H1 (cell line): ENCODE results near the gene DKC1. TPM values are rescaled to one million over a fixed set of nuclear protein-coding genes. Genes with fewer than 3 reads are reported as not detected.

Source experiments
- GABPA ChIP-seq: IDR thresholded peaks from 2 replicates; pipeline ENCODE4 v1.6.1; 2011; ENCODE audit warnings: mild to moderate bottlenecking, low read length, moderate library complexity, borderline replicate concordance; ENCODE audit not compliant: insufficient read depth
- polyA plus RNA-seq, 7 experiments: library from polyadenylated mRNA; depleted of rRNA in 3 of 7; stranded (reverse) in 5 of 7; unstranded in 2 of 7; fragments of >200 nt in 5 of 7; fragments of 200-250 nt in 2 of 7; gene quantifications; 1 replicate in 5 of 7; 2 replicates in 1 of 7; 4 replicates in 1 of 7; pipeline versions ENCODE4 v1.2.1 to v1.2.3, GENCODE V29; 2011 to 2013; ENCODE audit warnings: missing spikeins in 2 of 7, mixed read lengths in 2 of 7
- total RNA-seq: library from RNA; stranded (reverse); fragmentation: NEBNext Ultra II Directional; extraction: Animal tissue kit (Norgen Biotek cat#: 25700); gene quantifications from 2 replicates; pipeline ENCODE4 v1.2.1, GENCODE V29; 2021
- TF ChIP-seq, protein P1 (sequence below): IDR thresholded peaks from 2 replicates; pipeline ENCODE4 v1.6.1; 2012; ENCODE audit warnings: low read length, inconsistent platforms
- TF ChIP-seq, protein P2 (sequence below): IDR thresholded peaks from 2 replicates; pipeline ENCODE4 v1.6.1; 2011; ENCODE audit warnings: low read depth, mild to moderate bottlenecking, low read length; ENCODE audit not compliant: insufficient read depth

DKC1 gene
- total and polyA plus RNA-seq, 2 of the 8 experiments (the other 6 are each of a cell fraction or from before 2014, with no cell fraction given) = 65.6 to 143 TPM

DNA sequence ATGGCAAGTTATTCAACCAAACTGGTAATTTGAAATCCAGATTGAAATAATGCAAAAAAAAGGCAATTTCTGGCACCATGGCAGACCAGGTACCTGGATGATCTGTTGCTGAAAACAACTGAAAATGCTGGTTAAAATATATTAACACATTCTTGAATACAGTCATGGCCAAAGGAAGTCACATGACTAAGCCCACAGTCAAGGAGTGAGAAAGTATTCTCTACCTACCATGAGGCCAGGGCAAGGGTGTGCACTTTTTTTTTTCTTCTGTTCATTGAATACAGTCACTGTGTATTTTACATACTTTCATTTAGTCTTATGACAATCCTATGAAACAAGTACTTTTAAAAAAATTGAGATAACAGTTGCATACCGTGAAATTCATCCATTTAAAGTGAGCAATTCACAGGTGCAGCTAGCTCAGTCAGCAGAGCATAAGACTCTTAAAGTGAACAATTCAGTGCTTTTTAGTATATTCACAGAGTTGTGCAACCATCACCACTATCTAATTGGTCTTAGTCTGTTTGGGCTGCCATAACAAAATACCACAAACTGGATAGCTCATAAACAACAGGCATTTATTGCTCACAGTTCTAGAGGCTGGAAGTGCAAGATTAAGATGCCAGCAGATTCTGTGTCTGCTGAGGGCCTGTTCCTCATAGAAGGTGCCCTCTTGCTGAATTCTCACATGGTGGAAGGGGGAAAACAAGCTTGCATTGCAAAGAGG, 47.4 kb downstream of the DKC1 start (continued):
- no peak for TF ChIP-seq GABPA
- TF ChIP-seq, protein P1, sequence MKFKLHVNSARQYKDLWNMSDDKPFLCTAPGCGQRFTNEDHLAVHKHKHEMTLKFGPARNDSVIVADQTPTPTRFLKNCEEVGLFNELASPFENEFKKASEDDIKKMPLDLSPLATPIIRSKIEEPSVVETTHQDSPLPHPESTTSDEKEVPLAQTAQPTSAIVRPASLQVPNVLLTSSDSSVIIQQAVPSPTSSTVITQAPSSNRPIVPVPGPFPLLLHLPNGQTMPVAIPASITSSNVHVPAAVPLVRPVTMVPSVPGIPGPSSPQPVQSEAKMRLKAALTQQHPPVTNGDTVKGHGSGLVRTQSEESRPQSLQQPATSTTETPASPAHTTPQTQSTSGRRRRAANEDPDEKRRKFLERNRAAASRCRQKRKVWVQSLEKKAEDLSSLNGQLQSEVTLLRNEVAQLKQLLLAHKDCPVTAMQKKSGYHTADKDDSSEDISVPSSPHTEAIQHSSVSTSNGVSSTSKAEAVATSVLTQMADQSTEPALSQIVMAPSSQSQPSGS = no peak
- TF ChIP-seq, protein P2, sequence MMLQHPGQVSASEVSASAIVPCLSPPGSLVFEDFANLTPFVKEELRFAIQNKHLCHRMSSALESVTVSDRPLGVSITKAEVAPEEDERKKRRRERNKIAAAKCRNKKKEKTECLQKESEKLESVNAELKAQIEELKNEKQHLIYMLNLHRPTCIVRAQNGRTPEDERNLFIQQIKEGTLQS = no peak
- TF ChIP-seq, all 59 proteins: peak for 0
